ENCODE data around the gene PTGES. TPM values are rescaled to one million over a fixed set of nuclear protein-coding genes. Genes with fewer than 3 reads are reported as not detected.
A peak's percentile ranks its signal among the peaks of the same experiment; 100 is the strongest.
"Not testable (repeated sequence)": the region's sequence is repeated elsewhere in the genome, so short reads cannot be mapped to it uniquely, and the experiment has no call there.

Gene PTGES
- polyA plus RNA-seq, 1 experiment = 17.0 TPM

- Histone ChIP-seq H3K9me3 (ENCODE audit: control insufficient read depth, insufficient read depth, low read length) (no peaks in the 10 kb centered on the region; the same call in 1 of the 2 replicates), H3K27ac (ENCODE audit: low read depth, low read length) (peak overlapping the region; percentile 85), H3K4me3 (ENCODE audit: low read depth, low read length) (peak overlapping the region; percentile 42), H3K27me3 (ENCODE audit: control insufficient read depth, insufficient read depth, low read length) (no peaks in the 10 kb centered on the region)
- ChIA-PET POLR2A (interaction anchor here (0.6 to 2.6 kb wide), 9 partner anchors 13 to 138 kb away, joined by 3 to 22 read pairs (median 4); partner anchors contain the start of gene PTGES), CTCF (interaction anchor here (0.6 to 2.3 kb wide), 7 partner anchors 13 to 645 kb away, joined by 3 to 17 read pairs (median 6); no protein-coding TSS in a partner anchor)
- TF ChIP-seq CTCF (IDR thresholded peaks at IDR 0.05; ENCODE audit: low read depth, low read length) = no peak
- DNase-seq (ENCODE audit: low read depth, low spot score) = peak; percentile 98
These were observed 24.3 kb upstream of the PTGES start for GRCh38 chr9:129776938-129777768.

GRCh38 chr9:129776566-129776937 lies 23.7 kb upstream of the PTGES start:
- CTCF ChIA-PET = interaction anchor here (1.2 to 2.3 kb wide), 6 partner anchors 13 to 644 kb away, joined by 4 to 17 read pairs (median 8); no protein-coding TSS in a partner anchor
- DNase-seq (ENCODE audit: low read depth, low spot score) = no peak
- POLR2A ChIA-PET = interaction anchor here (0.6 to 2.6 kb wide), 8 partner anchors 13 to 137 kb away, joined by 3 to 22 read pairs (median 4); partner anchors contain the start of gene PTGES
- Histone ChIP-seq H3K27ac (ENCODE audit: low read depth, low read length) (peak overlapping the region; percentile 80), H3K9me3 (ENCODE audit: control insufficient read depth, insufficient read depth, low read length) (no peaks in the 10 kb centered on the region; the same call in 1 of the 2 replicates), H3K4me3 (ENCODE audit: low read depth, low read length) (no peak overlapping the region; the same call in 1 of the 2 replicates), H3K27me3 (ENCODE audit: control insufficient read depth, insufficient read depth, low read length) (no peaks in the 10 kb centered on the region)
- no peak for TF ChIP-seq CTCF (IDR thresholded peaks at IDR 0.05; ENCODE audit: low read depth, low read length)

GRCh38 chr9:129776096-129776495 lies 23.3 kb upstream of the PTGES start:
- POLR2A ChIA-PET = interaction anchor here (2.0 to 2.6 kb wide), 3 partner anchors 12 to 24 kb away, joined by 18 to 22 read pairs (median 19); partner anchors contain the start of gene PTGES
- not testable (repeated sequence) for H3K27me3 ChIP-seq (ENCODE audit: control insufficient read depth, insufficient read depth, low read length); H3K4me3 ChIP-seq (ENCODE audit: low read depth, low read length); DNase-seq (ENCODE audit: low read depth, low spot score); H3K9me3 ChIP-seq (ENCODE audit: control insufficient read depth, insufficient read depth, low read length); H3K27ac ChIP-seq (ENCODE audit: low read depth, low read length)
- CTCF ChIA-PET = interaction anchor here (1.0 to 2.3 kb wide), 4 partner anchors 12 to 644 kb away, joined by 5 to 10 read pairs (median 6); no protein-coding TSS in a partner anchor

GRCh38 chr9:129775448-129775798 lies 22.6 kb upstream of the PTGES start:
- no peak for TF ChIP-seq CTCF (IDR thresholded peaks at IDR 0.05; ENCODE audit: low read depth, low read length)
- DNase-seq (ENCODE audit: low read depth, low spot score) = no peak
- POLR2A ChIA-PET = interaction anchor here (2.6 kb wide), 1 partner anchor 12 kb away, joined by 19 read pairs; no protein-coding TSS in a partner anchor
- H3K4me3 ChIP-seq (ENCODE audit: low read depth, low read length) = no peak overlapping the region
- H3K27me3 ChIP-seq (ENCODE audit: control insufficient read depth, insufficient read depth, low read length) = no peaks in the 10 kb centered on the region
- CTCF ChIA-PET = interaction anchor here (1.0 kb wide), 1 partner anchor 63 kb away, joined by 5 read pairs; no protein-coding TSS in a partner anchor
- no peaks in the 10 kb centered on the region; the same call in 1 of the 2 replicates for H3K9me3 ChIP-seq (ENCODE audit: control insufficient read depth, insufficient read depth, low read length)
- H3K27ac ChIP-seq (ENCODE audit: low read depth, low read length) = no peak overlapping the region

- POLR2A ChIA-PET = no interaction called here
- no peak for DNase-seq (ENCODE audit: low read depth, low spot score)
- H3K4me3 ChIP-seq (ENCODE audit: low read depth, low read length) = no peak overlapping the region
- no peaks in the 10 kb centered on the region; the same call in 1 of the 2 replicates for H3K9me3 ChIP-seq (ENCODE audit: control insufficient read depth, insufficient read depth, low read length)
- CTCF ChIA-PET = interaction anchor here (1.0 kb wide), 1 partner anchor 63 kb away, joined by 5 read pairs; no protein-coding TSS in a partner anchor
- H3K27me3 ChIP-seq (ENCODE audit: control insufficient read depth, insufficient read depth, low read length) = no peaks in the 10 kb centered on the region
- TF ChIP-seq CTCF (IDR thresholded peaks at IDR 0.05; ENCODE audit: low read depth, low read length) = no peak
- H3K27ac ChIP-seq (ENCODE audit: low read depth, low read length) = no peak overlapping the region
These were observed 22.1 kb upstream of the PTGES start for GRCh38 chr9:129774791-129775447.

Measured in AG04450 (cell line).